Keratinocyte (primary cell): ENCODE measurements around the gene FHL3. TPM values are rescaled to one million over a fixed set of nuclear protein-coding genes. Genes with fewer than 3 reads are reported as not detected.

ENCODE experiments used
- DNase-seq: peaks from one replicate; pipeline ENCODE4 v3.0.0-alpha.2; 2011; ENCODE audit warnings: low read depth, missing footprints, low spot score
- FAIRE-seq: peaks from 2 replicates; lab custom pipeline; 2011; peaks lifted over from hg19 to GRCh38; lab: Jason Lieb, UNC
- H2AFZ ChIP-seq: 2 replicates; pipeline ENCODE4 v1.6.0; 2012; ENCODE audit warnings: low read length, control low read depth, inconsistent platforms; ENCODE audit not compliant: control insufficient read depth
- H3K27ac ChIP-seq: 2 replicates; pipeline ENCODE4 v1.5.1; 2011; ENCODE audit warnings: low read length; ENCODE audit not compliant: control insufficient read depth, insufficient read depth
- H3K27me3 ChIP-seq: 3 replicates; pipeline ENCODE4 v1.6.0; 2011; ENCODE audit warnings: low read length; ENCODE audit not compliant: control insufficient read depth, insufficient read depth; ENCODE audit errors: extremely low read depth
- H3K36me3 ChIP-seq, 2 experiments: 2 replicates in 1 of 2; 3 replicates in 1 of 2; pipeline ENCODE4 v1.5.1; 2011; ENCODE audit warnings: low read length in 2 of 2, mild to moderate bottlenecking in 1 of 2; ENCODE audit not compliant: control insufficient read depth in 2 of 2, insufficient read depth in 2 of 2; ENCODE audit errors: extremely low read depth in 1 of 2
- H3K4me1 ChIP-seq: 3 replicates; pipeline ENCODE4 v1.5.1; 2011; ENCODE audit warnings: low read length; ENCODE audit not compliant: control insufficient read depth, insufficient read depth; ENCODE audit errors: extremely low read depth
- H3K4me2 ChIP-seq: 3 replicates; pipeline ENCODE4 v1.6.0; 2011; ENCODE audit warnings: low read depth, low read length; ENCODE audit not compliant: control insufficient read depth, insufficient read depth; ENCODE audit errors: extremely low read depth
- H3K4me3 ChIP-seq, 3 experiments: fragments of 200-600 bp in 1 of 3; sonication (generic) in 1 of 3; 2 replicates in 2 of 3; 3 replicates in 1 of 3; pipeline ENCODE4 v1.5.1; 2011 to 2016; ENCODE audit warnings: low read length in 3 of 3, mild to moderate bottlenecking in 3 of 3, control low read depth in 2 of 3, inconsistent platforms in 1 of 3, low read depth in 1 of 3, mixed read lengths in 1 of 3, mixed run types in 1 of 3, moderate library complexity in 1 of 3; ENCODE audit not compliant: control insufficient read depth in 2 of 3, insufficient read depth in 2 of 3; ENCODE audit errors: extremely low read depth in 1 of 3
- H3K79me2 ChIP-seq: 2 replicates; pipeline ENCODE4 v1.6.0; 2012; ENCODE audit warnings: low read length; ENCODE audit not compliant: control insufficient read depth, insufficient read depth
- H3K9ac ChIP-seq: 3 replicates; pipeline ENCODE4 v1.6.0; 2011; ENCODE audit warnings: low read length; ENCODE audit not compliant: control insufficient read depth, insufficient read depth; ENCODE audit errors: extremely low read depth
- H3K9me1 ChIP-seq: 3 replicates; pipeline ENCODE4 v1.6.0; 2011; ENCODE audit warnings: low read length; ENCODE audit not compliant: control insufficient read depth, insufficient read depth; ENCODE audit errors: extremely low read depth
- H3K9me3 ChIP-seq: 2 replicates; pipeline ENCODE4 v1.5.1; 2012; ENCODE audit warnings: low read depth, low read length; ENCODE audit not compliant: control insufficient read depth
- H4K20me1 ChIP-seq: 3 replicates; pipeline ENCODE4 v1.6.0; 2011; ENCODE audit warnings: low read length; ENCODE audit not compliant: control insufficient read depth, insufficient read depth; ENCODE audit errors: extremely low read depth
- CTCF ChIP-seq, 3 experiments: IDR thresholded peaks in 1 of 3; conservative IDR thresholded peaks in 1 of 3; optimal IDR thresholded peaks in 1 of 3; 2 replicates in 2 of 3; 3 replicates in 1 of 3; pipeline versions ENCODE3 to v1.5.1; 2011; ENCODE audit warnings: low read length in 3 of 3, mild to moderate bottlenecking in 3 of 3, moderate library complexity in 2 of 3, control low read depth in 1 of 3, inconsistent platforms in 1 of 3; ENCODE audit not compliant: insufficient read depth in 2 of 3; ENCODE audit errors: extremely low read depth in 1 of 3
- EZH2 ChIP-seq: IDR thresholded peaks from one replicate; pipeline ENCODE4 v1.6.1; 2012; ENCODE audit warnings: inconsistent platforms, mild to moderate bottlenecking, low read length, moderate library complexity
- dilution Hi-C: fragments of 300-500 bp; cut with MboI; formaldehyde crosslinking; loops from one replicate; pipeline ENCODE4 v1.7.0; 2020; ENCODE audit warnings: low sequenced_read_pairs; ENCODE audit not compliant: extremely low pct_ligation_motif_present
- polyA plus RNA-seq, 5 experiments: library from polyadenylated mRNA; depleted of rRNA in 3 of 5; stranded (reverse) in 3 of 5; stranded (forward) in 1 of 5; unstranded in 1 of 5; fragments of >200 nt; gene quantifications; 1 replicate in 1 of 5; 2 replicates in 3 of 5; 3 replicates in 1 of 5; pipeline versions ENCODE4 v1.2.1 to v1.2.3, GENCODE V29; 2011 to 2012; ENCODE audit warnings: missing spikeins in 2 of 5, low read depth in 1 of 5, low replicate concordance in 1 of 5

FHL3 gene
- polyA plus RNA-seq, 1 donor (not counting 4 experiments of a cell fraction or from before 2014, with no cell fraction given), result 5.1 TPM

- peak overlapping the region; percentile 15 to 55 (median 43) for H3K4me3 ChIP-seq
- no peaks in the 10 kb centered on the region for H4K20me1 ChIP-seq
- peaks cover 34% of the 10 kb centered on the region for H3K4me1 ChIP-seq
- dilution Hi-C loops, result no loop called here
- H3K9ac ChIP-seq, result peak overlapping the region; percentile 75
- H3K4me2 ChIP-seq, result peak overlapping the region; percentile 67
- no peaks in the 10 kb centered on the region for H3K9me1 ChIP-seq
- peak overlapping the region; percentile 57 for H2AFZ ChIP-seq
- peaks cover 14 to 23% of the 10 kb centered on the region in 2 experiments for H3K36me3 ChIP-seq
- TF ChIP-seq EZH2 (no peak), CTCF (optimal IDR thresholded peaks at IDR 0.05 in 1 of 3, IDR thresholded peaks at IDR 0.05 in 1 of 3, conservative IDR thresholded peaks at IDR 0.05 in 1 of 3; ENCODE audit: extremely low read depth in 1 of 3, insufficient read depth in 2 of 3, low read length in 3 of 3) (peak in 1 of 3 experiments; percentile 6)
- H3K27me3 ChIP-seq, result no peaks in the 10 kb centered on the region
- H3K27ac ChIP-seq, result peak overlapping the region; percentile 68
- H3K9me3 ChIP-seq, result no peaks in the 10 kb centered on the region
- FAIRE-seq (peak; percentile 52), DNase-seq (no peak)
- H3K79me2 ChIP-seq, result peaks cover 17% of the 10 kb centered on the region
Observed at GRCh38 chr1:37995751-37996345, 9.5 kb downstream of the FHL3 start.

- no peaks in the 10 kb centered on the region for H3K9me3 ChIP-seq
- peak overlapping the region; percentile 41 for H2AFZ ChIP-seq
- peaks cover 26% of the 10 kb centered on the region for H3K4me1 ChIP-seq
- dilution Hi-C loops, result no loop called here
- no peaks in the 10 kb centered on the region for H3K27me3 ChIP-seq
- peak overlapping the region in 2 of 3 experiments; percentile 43 to 55 for H3K4me3 ChIP-seq
- peak overlapping the region; percentile 68 for H3K27ac ChIP-seq
- H3K4me2 ChIP-seq, result peak overlapping the region; percentile 67
- H3K36me3 ChIP-seq, result peaks cover 13 to 23% of the 10 kb centered on the region in 2 experiments
- no peaks in the 10 kb centered on the region for H4K20me1 ChIP-seq
- DNase-seq (no peak), FAIRE-seq (no peak)
- no peak for TF ChIP-seq EZH2
- no peak for TF ChIP-seq CTCF (optimal IDR thresholded peaks at IDR 0.05 in 1 of 3, IDR thresholded peaks at IDR 0.05 in 1 of 3, conservative IDR thresholded peaks at IDR 0.05 in 1 of 3; ENCODE audit: extremely low read depth in 1 of 3, insufficient read depth in 2 of 3, low read length in 3 of 3)
- H3K9ac ChIP-seq, result peak overlapping the region; percentile 75
- H3K79me2 ChIP-seq, result peaks cover 8% of the 10 kb centered on the region
- H3K9me1 ChIP-seq, result no peaks in the 10 kb centered on the region
Observed at GRCh38 chr1:37994886-37995566, 10.3 kb downstream of the FHL3 start.
